Epithelial cell of prostate (primary cell): Measurements from ENCODE around the gene ZNHIT3.
A peak's percentile ranks its signal among the peaks of the same experiment; 100 is the strongest.
"Not testable (repeated sequence)": the region's sequence is repeated elsewhere in the genome, so short reads cannot be mapped to it uniquely, and the experiment has no call there.

Source experiments
- DNase-seq: peaks from one replicate; pipeline ENCODE4 v3.0.0-alpha.2; 2011; ENCODE audit warnings: low read depth, low spot score
- H3K27ac ChIP-seq: fragments of 450-650 bp; 2 replicates; pipeline ENCODE4 v1.5.1; 2017; ENCODE audit warnings: mild to moderate bottlenecking

ZNHIT3 gene

GRCh38 chr17:36482611-36483504 lies 3.6 kb upstream of the ZNHIT3 start:
- H3K27ac ChIP-seq: no peak overlapping the region

GRCh38 chr17:36484021-36484420 lies 2.5 kb upstream of the ZNHIT3 start:
- not testable (repeated sequence) for H3K27ac ChIP-seq, DNase-seq

More at GRCh38 chr17:36482611-36483504, 3.6 kb upstream of the ZNHIT3 start:
- DNase-seq: peak; percentile 18

GRCh38 chr17:36485027-36485426 lies 1.5 kb upstream of the ZNHIT3 start:
- no peak for DNase-seq
- no peak overlapping the region for H3K27ac ChIP-seq

- no peak for DNase-seq
- H3K27ac ChIP-seq: peak overlapping the region; percentile 66
Measured at GRCh38 chr17:36485805-36486203, 677 bp upstream of the ZNHIT3 start.

GRCh38 chr17:36493956-36494355 lies 7.5 kb downstream of the ZNHIT3 start:
- DNase-seq: no peak
- H3K27ac ChIP-seq: no peak overlapping the region

- no peak overlapping the region for H3K27ac ChIP-seq
- DNase-seq: no peak
Measured at GRCh38 chr17:36494674-36495073, 8.2 kb downstream of the ZNHIT3 start.

GRCh38 chr17:36495076-36495578 lies 8.6 kb downstream of the ZNHIT3 start:
- no peak for DNase-seq
- H3K27ac ChIP-seq: no peak overlapping the region

GRCh38 chr17:36496018-36496789 lies 9.7 kb downstream of the ZNHIT3 start:
- H3K27ac ChIP-seq: no peak overlapping the region

GRCh38 chr17:36498155-36498554 lies 11.7 kb downstream of the ZNHIT3 start:
- no peak for DNase-seq
- no peak overlapping the region for H3K27ac ChIP-seq

More at GRCh38 chr17:36496018-36496789, 9.7 kb downstream of the ZNHIT3 start:
- no peak for DNase-seq

- DNase-seq: no peak
- H3K27ac ChIP-seq: no peak overlapping the region
Measured at GRCh38 chr17:36498560-36499300, 12.2 kb downstream of the ZNHIT3 start.

GRCh38 chr17:36500745-36501225 lies 14.3 kb downstream of the ZNHIT3 start:
- H3K27ac ChIP-seq: no peak overlapping the region
- no peak for DNase-seq

GRCh38 chr17:36501351-36501750 lies 14.9 kb downstream of the ZNHIT3 start:
- DNase-seq: no peak
- H3K27ac ChIP-seq: no peak overlapping the region

GRCh38 chr17:36501963-36502362 lies 15.5 kb downstream of the ZNHIT3 start:
- H3K27ac ChIP-seq: no peak overlapping the region
- DNase-seq: no peak

GRCh38 chr17:36503456-36504155 lies 17.1 kb downstream of the ZNHIT3 start:
- H3K27ac ChIP-seq: no peak overlapping the region
- DNase-seq: no peak

GRCh38 chr17:36504156-36504545 lies 17.7 kb downstream of the ZNHIT3 start:
- H3K27ac ChIP-seq: no peak overlapping the region
- DNase-seq: no peak

- no peak overlapping the region for H3K27ac ChIP-seq
- DNase-seq: no peak
Measured at GRCh38 chr17:36505171-36505570, 18.7 kb downstream of the ZNHIT3 start.

- no peak overlapping the region for H3K27ac ChIP-seq
- DNase-seq: no peak
Measured at GRCh38 chr17:36506249-36506826, 19.9 kb downstream of the ZNHIT3 start.

- H3K27ac ChIP-seq: no peak overlapping the region
- DNase-seq: no peak
Measured at GRCh38 chr17:36506831-36507230, 20.4 kb downstream of the ZNHIT3 start.

GRCh38 chr17:36507266-36507665 lies 20.8 kb downstream of the ZNHIT3 start:
- no peak for DNase-seq

More at GRCh38 chr17:36507266-36507665, 20.8 kb downstream of the ZNHIT3 start:
- no peak overlapping the region for H3K27ac ChIP-seq
